Measurements from ENCODE around the gene CMSS1.

GRCh38 chr3:99865321-99865720 is 47.7 kb downstream of the CMSS1 start:
- TF ChIP-seq CTCF (IDR thresholded peaks at IDR 0.05; ENCODE audit: poor library complexity, severe bottlenecking) (no peak), EZH2 (IDR thresholded peaks at IDR 0.05; ENCODE audit: borderline replicate concordance, insufficient read depth, low read length, poor library complexity, severe bottlenecking) (no peak), MXI1 (conservative IDR thresholded peaks at IDR 0.05; ENCODE audit: poor library complexity, severe bottlenecking) (no peak), TAF1 (IDR thresholded peaks at IDR 0.05; ENCODE audit: low read depth) (no peak), EP300 (conservative IDR thresholded peaks at IDR 0.05; ENCODE audit: poor library complexity, severe bottlenecking) (no peak), REST (IDR thresholded peaks at IDR 0.05; ENCODE audit: borderline replicate concordance) (no peak), RAD21 (conservative IDR thresholded peaks at IDR 0.05) (no peak), POLR2AphosphoS5 (IDR thresholded peaks at IDR 0.05) (no peak), SMC3 (conservative IDR thresholded peaks at IDR 0.05; ENCODE audit: poor library complexity) (no peak)
